ENCODE results near the gene PPP1R26. TPM values are rescaled to one million over a fixed set of nuclear protein-coding genes. Genes with fewer than 3 reads are reported as not detected.

The PPP1R26 gene
- total and polyA plus RNA-seq, 9 of the 15 experiments (the other 6 are each of a cell fraction or from before 2014, with no cell fraction given): 0.77 to 26.8 (median 9.3) TPM

- TF ChIP-seq MGA (IDR thresholded peaks at IDR 0.05): peak; percentile 13; the same call in 1 of the 2 replicates
- peak in 1 of 2 experiments; percentile 16; a peak in 2 of 4 replicates for TF ChIP-seq FOXK2 (conservative IDR thresholded peaks at IDR 0.05 in 1 of 2, IDR thresholded peaks at IDR 0.05 in 1 of 2; ENCODE audit: low read depth in 2 of 2)
- TF ChIP-seq E2F6 (IDR thresholded peaks at IDR 0.05; ENCODE audit: borderline replicate concordance in 1 of 2, extremely low read depth in 1 of 2, insufficient read depth in 1 of 2, insufficient read length in 1 of 2, low read depth in 1 of 2, low read length in 1 of 2, poor library complexity in 1 of 2, severe bottlenecking in 1 of 2): peak in 1 of 2 experiments; percentile 67
- TF ChIP-seq MAZ (CRISPR knock-in tag; conservative IDR thresholded peaks at IDR 0.05 in 1 of 2, IDR thresholded peaks at IDR 0.05 in 1 of 2): peak in 1 of 2 experiments; percentile 68; a peak in 2 of 4 replicates
- no peak for TF ChIP-seq MED1 (CRISPR knock-in tag; IDR thresholded peaks at IDR 0.05; ENCODE audit: borderline replicate concordance)
- peak; percentile 86 for TF ChIP-seq BHLHE40 (IDR thresholded peaks at IDR 0.05; ENCODE audit: low read length)
- TF ChIP-seq FOXM1 (IDR thresholded peaks at IDR 0.05; ENCODE audit: low read depth): peak; percentile 68; the same call in 1 of the 2 replicates
- TF ChIP-seq FOXM1 (CRISPR knock-in tag; IDR thresholded peaks at IDR 0.05; ENCODE audit: low read depth): no peak
- TF ChIP-seq ZNF699 (CRISPR knock-in tag; IDR thresholded peaks at IDR 0.05; ENCODE audit: insufficient replicate concordance): no peak
- no peak for TF ChIP-seq MBD1 (CRISPR knock-in tag; IDR thresholded peaks at IDR 0.05)
Observed at GRCh38 chr9:135499326-135500070, 19.9 kb downstream of the PPP1R26 start (continued).

All from K562 (cell line).